HepG2 (cell line): Measurements from ENCODE around the gene SLC31A2. TPM values are rescaled to one million over a fixed set of nuclear protein-coding genes. Genes with fewer than 3 reads are reported as not detected.

Source experiments
- ATF7 ChIP-seq, 2 experiments: fragments of 450-650 bp in 1 of 2; sonication (generic) in 1 of 2; formaldehyde crosslinking in 1 of 2; IDR thresholded peaks; 2 replicates each; pipeline versions ENCODE4 v1.4.0 to v1.6.1; 2016 to 2020; ENCODE audit warnings: antibody characterized with exemption in 1 of 2, mild to moderate bottlenecking in 1 of 2, missing genetic modification reagents in 1 of 2
- BCL6 ChIP-seq: IDR thresholded peaks from 2 replicates; pipeline ENCODE4 v1.6.1; 2016; ENCODE audit warnings: missing genetic modification reagents, missing compliant biosample characterization
- DMTF1 ChIP-seq: sonication (generic); formaldehyde crosslinking; IDR thresholded peaks from 2 replicates; pipeline ENCODE4 v1.4.0; 2020; ENCODE audit warnings: mild to moderate bottlenecking, missing genetic modification reagents
- FUBP1 ChIP-seq: sonication (generic); formaldehyde crosslinking; IDR thresholded peaks from 2 replicates; pipeline ENCODE4 v1.5.1; 2020; ENCODE audit warnings: missing genetic modification reagents, mild to moderate bottlenecking, borderline replicate concordance
- NCOA1 ChIP-seq: sonication (generic); formaldehyde crosslinking; IDR thresholded peaks from 2 replicates; pipeline ENCODE4 v1.9.0; 2021; ENCODE audit warnings: missing genetic modification reagents
- NONO ChIP-seq, 2 experiments: fragments of 450-650 bp in 1 of 2; sonication (generic) in 1 of 2; formaldehyde crosslinking in 1 of 2; IDR thresholded peaks in 1 of 2; conservative IDR thresholded peaks in 1 of 2; 2 replicates each; pipeline versions ENCODE4 v1.6.1 to v1.8.0; 2017 to 2022; ENCODE audit warnings: mild to moderate bottlenecking in 1 of 2, missing genetic modification reagents in 1 of 2, moderate library complexity in 1 of 2
- SIX1 ChIP-seq: sonication (generic); formaldehyde crosslinking; IDR thresholded peaks from 2 replicates; pipeline ENCODE4 v1.4.0; 2020; ENCODE audit warnings: missing genetic modification reagents, borderline replicate concordance
- ZBTB1 ChIP-seq: sonication (generic); formaldehyde crosslinking; IDR thresholded peaks from 2 replicates; pipeline ENCODE4 v1.4.0; 2020; ENCODE audit warnings: missing genetic modification reagents, borderline replicate concordance
- ZFX ChIP-seq: sonication (generic); formaldehyde crosslinking; IDR thresholded peaks from 2 replicates; pipeline ENCODE4 v1.4.0; 2020; ENCODE audit warnings: mild to moderate bottlenecking, low read depth, missing genetic modification reagents, moderate library complexity
- ZNF318 ChIP-seq: sonication (generic); formaldehyde crosslinking; IDR thresholded peaks from 2 replicates; pipeline ENCODE4 v1.4.0; 2020; ENCODE audit warnings: mild to moderate bottlenecking, missing genetic modification reagents
- ZNF713 ChIP-seq: sonication (generic); formaldehyde crosslinking; IDR thresholded peaks from 2 replicates; pipeline ENCODE4 v1.4.0; 2020; ENCODE audit warnings: mild to moderate bottlenecking, missing genetic modification reagents
- ZNF747 ChIP-seq: sonication (generic); formaldehyde crosslinking; IDR thresholded peaks from 2 replicates; pipeline ENCODE4 v1.8.1; 2023; ENCODE audit warnings: missing genetic modification reagents, mild to moderate bottlenecking, borderline replicate concordance
- ZNF816 ChIP-seq: sonication (generic); formaldehyde crosslinking; IDR thresholded peaks from 2 replicates; pipeline ENCODE4 v1.8.0; 2022; ENCODE audit warnings: missing genetic modification reagents, mild to moderate bottlenecking, borderline replicate concordance
- polyA plus RNA-seq, 8 experiments: library from polyadenylated mRNA; depleted of rRNA in 3 of 8; stranded (reverse) in 7 of 8; unstranded in 1 of 8; fragments of >200 nt; fragmentation: Illumina TruSeq in 4 of 8; extraction: Trizol in 4 of 8; gene quantifications; 2 replicates each; pipeline versions ENCODE4 v1.2.1 to v1.2.3, GENCODE V29; 2011 to 2016; ENCODE audit warnings: low read depth in 4 of 8, missing spikeins in 1 of 8, mixed read lengths in 1 of 8; ENCODE audit not compliant: insufficient read depth in 1 of 8
- total RNA-seq, 5 experiments: library from RNA; depleted of rRNA; stranded (reverse); fragments of >200 nt; fragmentation: Illumina TruSeq; extraction: Trizol; gene quantifications; 2 replicates each; pipeline ENCODE4 v1.2.3, GENCODE V29; 2016; ENCODE audit warnings: low read depth in 1 of 5

Gene SLC31A2
- total and polyA plus RNA-seq, 2 of the 13 experiments (the other 11 are each of a cell fraction or from before 2014, with no cell fraction given) = 9.3 to 10.2 TPM

GRCh38 chr9:113150670-113151611, at the start of gene SLC31A2 (continued):
- TF ChIP-seq DMTF1 (no peak), FUBP1 (CRISPR knock-in tag) (no peak), ZNF747 (CRISPR knock-in tag) (no peak), BCL6 (no peak), ATF7 (IDR thresholded peaks at IDR 0.05) (no peak), ATF7 (CRISPR knock-in tag; IDR thresholded peaks at IDR 0.05) (no peak), NCOA1 (CRISPR knock-in tag) (no peak), ZFX (CRISPR knock-in tag) (peak; percentile 76), ZNF318 (CRISPR knock-in tag) (no peak), ZNF713 (CRISPR knock-in tag) (no peak), SIX1 (CRISPR knock-in tag) (no peak), NONO (IDR thresholded peaks at IDR 0.05) (no peak), NONO (CRISPR knock-in tag; conservative IDR thresholded peaks at IDR 0.05) (peak; percentile 70; the same call in 1 of the 2 replicates), ZNF816 (CRISPR knock-in tag) (no peak), ZBTB1 (CRISPR knock-in tag) (no peak)
